HG03159 (cell line): Measurements from ENCODE around the gene GFRA3.
"Not testable (repeated sequence)": the region's sequence is repeated elsewhere in the genome, so short reads cannot be mapped to it uniquely, and the experiment has no call there.

ENCODE experiments used
- ATAC-seq: cut with Tn5 transposase; IDR thresholded peaks from one replicate; pipeline ENCODE4 v1.9.1; 2021; ENCODE audit warnings: mild to moderate bottlenecking, moderate library complexity; ENCODE audit not compliant: unreplicated experiment

Gene GFRA3

GRCh38 chr5:138274189-138274853 is at the start of gene GFRA3:
GFRA3 (minus strand) TSS chr5:138274621; CDS start chr5:138274424, 197 bp downstream.
- ATAC-seq = no peak

- not testable (repeated sequence) for ATAC-seq
Measured at GRCh38 chr5:138318211-138318610, 43.8 kb upstream of the GFRA3 start.

- no peak for ATAC-seq
Measured at GRCh38 chr5:138316355-138316754, 41.9 kb upstream of the GFRA3 start.

- ATAC-seq = no peak
Measured at GRCh38 chr5:138315751-138316278, 41.4 kb upstream of the GFRA3 start.

GRCh38 chr5:138305797-138306196 is 31.4 kb upstream of the GFRA3 start:
- no peak for ATAC-seq

GRCh38 chr5:138303372-138303771 is 29.0 kb upstream of the GFRA3 start:
- ATAC-seq = no peak

- no peak for ATAC-seq
Measured at GRCh38 chr5:138289296-138289695, 14.9 kb upstream of the GFRA3 start.

GRCh38 chr5:138287246-138287645 is 12.8 kb upstream of the GFRA3 start:
- no peak for ATAC-seq

GRCh38 chr5:138282920-138283742 is 8.7 kb upstream of the GFRA3 start:
- no peak for ATAC-seq

- ATAC-seq = no peak
Measured at GRCh38 chr5:138280915-138281314, 6.5 kb upstream of the GFRA3 start.

GRCh38 chr5:138276402-138277054 is 2.1 kb upstream of the GFRA3 start:
- ATAC-seq = no peak

GRCh38 chr5:138275895-138276294 is 1.5 kb upstream of the GFRA3 start:
- ATAC-seq = no peak

- ATAC-seq = no peak
Measured at GRCh38 chr5:138275379-138275782, 960 bp upstream of the GFRA3 start.

- no peak for ATAC-seq
Measured at GRCh38 chr5:138273834-138274188, 610 bp downstream of the GFRA3 start.

GRCh38 chr5:138272681-138273080 is 1.7 kb downstream of the GFRA3 start:
- no peak for ATAC-seq

- ATAC-seq = no peak
Measured at GRCh38 chr5:138271281-138271680, 3.1 kb downstream of the GFRA3 start.

- no peak for ATAC-seq
Measured at GRCh38 chr5:138264183-138264582, 10.2 kb downstream of the GFRA3 start.

GRCh38 chr5:138263581-138263980 is 10.8 kb downstream of the GFRA3 start:
- no peak for ATAC-seq

- no peak for ATAC-seq
Measured at GRCh38 chr5:138258704-138259292, 15.6 kb downstream of the GFRA3 start.

GRCh38 chr5:138257583-138257982 is 16.8 kb downstream of the GFRA3 start:
- no peak for ATAC-seq

- ATAC-seq = no peak
Measured at GRCh38 chr5:138252944-138253343, 21.5 kb downstream of the GFRA3 start.
